ENCODE results near the gene AJUBA. TPM values are rescaled to one million over a fixed set of nuclear protein-coding genes. Genes with fewer than 3 reads are reported as not detected.
A peak's percentile ranks its signal among the peaks of the same experiment; 100 is the strongest.

Gene AJUBA
- total and polyA plus RNA-seq, 2 of the 8 experiments (the other 6 are each of a cell fraction or from before 2014, with no cell fraction given), result 33.1 to 46.0 TPM

GRCh38 chr14:22977684-22978486, 4.5 kb downstream of the AJUBA start:
- Histone ChIP-seq H3K27me3 (replicated peaks in 1 of 4; ENCODE audit: control insufficient read depth in 3 of 4, extremely low read depth in 1 of 4, insufficient read depth in 3 of 4, low read length in 3 of 4) (peaks cover 0 to 9% (median 4%) of the 10 kb centered on the region in 4 experiments; a peak in 2 of 7 replicates), H4K8ac (ENCODE audit: extremely low read depth, insufficient read depth, low read length) (0 out of 2 replicates have a peak overlapping the region, but pooled peaks have one; percentile 40), H3K79me2 (ENCODE audit: control insufficient read depth in 1 of 2, insufficient read depth in 2 of 2, low read length in 2 of 2) (peaks cover 0 to 54% of the 10 kb centered on the region in 2 experiments; a peak in 2 of 4 replicates), H3K14ac (ENCODE audit: insufficient read length) (no peak overlapping the region), H3K36me3 (ENCODE audit: control insufficient read depth in 2 of 4, insufficient read depth in 4 of 4, low read length in 3 of 4) (peaks cover 11 to 58% (median 28%) of the 10 kb centered on the region in 4 experiments), H2BK5ac (ENCODE audit: low read depth, low read length) (peak overlapping the region; percentile 95), H3K4me1 (replicated peaks in 1 of 4; ENCODE audit: control insufficient read depth in 3 of 4, insufficient read depth in 4 of 4, low read length in 3 of 4) (peaks cover 28 to 34% (median 31%) of the 10 kb centered on the region in 4 experiments), H3K18ac (ENCODE audit: extremely low read depth, low read length) (peak overlapping the region; percentile 89), H2BK12ac (ENCODE audit: low read depth, low read length) (peak overlapping the region; percentile 99), H2AFZ (ENCODE audit: low read length) (no peak overlapping the region), H3K23ac (ENCODE audit: insufficient read length) (no peak overlapping the region), H3K23me2 (ENCODE audit: low read depth, low read length) (peaks cover 12% of the 10 kb centered on the region), H2AK5ac (ENCODE audit: low read depth, low read length) (peak overlapping the region; percentile 98), H3K4me3 (ENCODE audit: extremely low read depth in 1 of 4, insufficient read depth in 2 of 4, low read depth in 3 of 4, low read length in 4 of 4) (peak overlapping the region in 2 of 4 experiments; percentile 22 to 94; a peak in 5 of 8 replicates), H3K56ac (replicated peaks; ENCODE audit: insufficient read length, low read depth, low read length) (no peak overlapping the region), H3K4me2 (ENCODE audit: insufficient read depth in 1 of 2, low read depth in 2 of 2, low read length in 2 of 2) (peak overlapping the region; percentile 79 to 81), H4K91ac (replicated peaks; ENCODE audit: insufficient read length, low read length) (peak overlapping the region; percentile 85), H3K9ac (replicated peaks in 1 of 4; ENCODE audit: extremely low read depth in 1 of 4, low read depth in 3 of 4, low read length in 3 of 4) (peak overlapping the region in 3 of 4 experiments; percentile 24 to 60 (median 27); a peak in 6 of 7 replicates), H3K9me3 (ENCODE audit: insufficient read depth in 2 of 2, low read depth in 1 of 2, low read length in 1 of 2) (no peaks in the 10 kb centered on the region), H2BK15ac (ENCODE audit: low read length) (peak overlapping the region; percentile 20; the same call in 1 of the 2 replicates), H4K5ac (ENCODE audit: insufficient read length, low read depth, low read length) (peak overlapping the region; percentile 16), H3K27ac (ENCODE audit: low read depth, low read length) (peak overlapping the region; percentile 87), H3K79me1 (ENCODE audit: low read depth, low read length) (no peaks in the 10 kb centered on the region; the same call in 1 of the 2 replicates), H3K4ac (replicated peaks; ENCODE audit: insufficient read length, low read depth, low read length) (peak overlapping the region; percentile 40), H2BK20ac (ENCODE audit: low read length) (peak overlapping the region; percentile 88), H2BK120ac (replicated peaks; ENCODE audit: low read depth, low read length) (peak overlapping the region; percentile 58), H4K20me1 (replicated peaks in 1 of 2; ENCODE audit: control insufficient read depth in 1 of 2, insufficient read depth in 2 of 2, low read length in 2 of 2) (peaks cover 0 to 2% of the 10 kb centered on the region in 2 experiments)
- CTCF ChIA-PET (ENCODE audit: partially characterized antibody), result interaction anchor here (0.6 to 7.7 kb wide), 22 partner anchors 8 to 407 kb away, joined by 3 to 175 read pairs (median 4); partner anchors contain the start of genes AJUBA, HAUS4 and RBM23
- POLR2A ChIA-PET (ENCODE audit: partially characterized antibody), result interaction anchor here (0.8 to 13.2 kb wide), 23 partner anchors 9 to 155 kb away, joined by 3 to 133 read pairs (median 6); partner anchors contain the start of genes ACIN1, C14orf119, CDH24 and HAUS4
- DNase-seq (ENCODE audit: low read depth in 1 of 2, low spot score in 2 of 2) (peak; percentile 77 to 88), FAIRE-seq (no peak)
- 20% methylated on average over 4 of the region's 8 CpGs; no CpG with 5 or more reads in 1 of the 2 experiments for WGBS, 2 experiments (ENCODE audit: extremely low coverage in 1 of 2, insufficient coverage in 1 of 2, insufficient read length in 1 of 2, insufficient replicate concordance in 2 of 2, low coverage in 1 of 2, low lambda C conversion rate in 2 of 2, missing lambda C conversion rate in 1 of 2)
- TF ChIP-seq TBP (IDR thresholded peaks at IDR 0.05; ENCODE audit: low read depth, low read length) (no peak), E2F6 (IDR thresholded peaks at IDR 0.05) (0 out of 2 replicates have a peak, but pooled peaks have one; percentile 12), SIX5 (IDR thresholded peaks at IDR 0.05; ENCODE audit: low read depth, low read length) (no peak), KDM5A (IDR thresholded peaks at IDR 0.05; ENCODE audit: low read length) (no peak), ATF3 (IDR thresholded peaks at IDR 0.05; ENCODE audit: insufficient read depth, low read depth, low read length) (peak; percentile 77; the same call in 1 of the 2 replicates), CHD2 (IDR thresholded peaks at IDR 0.05; ENCODE audit: low read length) (no peak), RFX5 (IDR thresholded peaks at IDR 0.05; ENCODE audit: borderline replicate concordance, low read depth, low read length) (no peak), TCF12 (IDR thresholded peaks at IDR 0.05; ENCODE audit: low read depth, low read length) (0 out of 2 replicates have a peak, but pooled peaks have one; percentile 62), MAX (IDR thresholded peaks at IDR 0.05) (peak; percentile 53)
